HepG2 (cell line): Measurements from ENCODE around the gene CRYZ. TPM values are rescaled to one million over a fixed set of nuclear protein-coding genes. Genes with fewer than 3 reads are reported as not detected.

Experiments
- ATF1 ChIP-seq: IDR thresholded peaks from 2 replicates; pipeline ENCODE4 v1.6.1; 2016; ENCODE audit warnings: mild to moderate bottlenecking, control low read depth
- ATF7-NPFF ChIP-seq: sonication (generic); formaldehyde crosslinking; IDR thresholded peaks from 2 replicates; pipeline ENCODE4 v1.8.1; 2023; ENCODE audit warnings: mild to moderate bottlenecking, low read depth, missing genetic modification reagents, moderate library complexity
- DNMT3B ChIP-seq: conservative IDR thresholded peaks from 2 replicates; pipeline ENCODE4 v1.6.1; 2016; ENCODE audit warnings: missing biosample characterization, control low read depth
- FOXP1 ChIP-seq, 2 experiments: fragments of 450-650 bp in 1 of 2; IDR thresholded peaks; 2 replicates each; pipeline ENCODE4 v1.6.1; 2017 to 2018; ENCODE audit warnings: antibody characterized with exemption in 1 of 2
- HINFP ChIP-seq: sonication (generic); formaldehyde crosslinking; IDR thresholded peaks from 2 replicates; pipeline ENCODE4 v1.4.0; 2020; ENCODE audit warnings: low read depth, mild to moderate bottlenecking, missing genetic modification reagents
- MED13 ChIP-seq: sonication (generic); formaldehyde crosslinking; IDR thresholded peaks from 2 replicates; pipeline ENCODE4 v1.5.0; 2020; ENCODE audit warnings: missing genetic modification reagents
- MXD4 ChIP-seq: IDR thresholded peaks from 2 replicates; pipeline ENCODE4 v1.6.1; 2016; ENCODE audit warnings: mild to moderate bottlenecking, missing biosample characterization, missing genetic modification reagents
- NFKBIZ ChIP-seq: IDR thresholded peaks from 2 replicates; pipeline ENCODE4 v1.6.1; 2018; ENCODE audit warnings: missing genetic modification reagents, missing compliant biosample characterization
- NR1H2 ChIP-seq: sonication (generic); formaldehyde crosslinking; IDR thresholded peaks from 2 replicates; pipeline ENCODE4 v1.8.1; 2022; ENCODE audit warnings: low read depth, missing genetic modification reagents, borderline replicate concordance
- PCBP1 ChIP-seq: fragments of 200-400 bp; formaldehyde crosslinking; IDR thresholded peaks from 2 replicates; pipeline ENCODE4 v1.6.1; 2017; ENCODE audit warnings: mild to moderate bottlenecking, low read depth, low read length, borderline replicate concordance
- POGZ ChIP-seq: sonication (generic); formaldehyde crosslinking; IDR thresholded peaks from 2 replicates; pipeline ENCODE4 v1.4.0; 2020; ENCODE audit warnings: mild to moderate bottlenecking, missing genetic modification reagents
- SOX6 ChIP-seq, 2 experiments: fragments of 450-650 bp in 1 of 2; sonication (generic) in 1 of 2; formaldehyde crosslinking in 1 of 2; IDR thresholded peaks; 2 replicates each; pipeline versions ENCODE4 v1.4.0 to v1.6.1; 2017 to 2020; ENCODE audit warnings: antibody characterized with exemption in 1 of 2, mild to moderate bottlenecking in 1 of 2, missing genetic modification reagents in 1 of 2
- U2AF2 ChIP-seq: fragments of 200-400 bp; formaldehyde crosslinking; IDR thresholded peaks from 2 replicates; pipeline ENCODE4 v1.6.1; 2017; ENCODE audit warnings: low read depth, mild to moderate bottlenecking, low read length
- ZC3H13 ChIP-seq: sonication (generic); formaldehyde crosslinking; IDR thresholded peaks from 2 replicates; pipeline ENCODE4 v1.8.1; 2023; ENCODE audit warnings: mild to moderate bottlenecking, missing genetic modification reagents, moderate library complexity
- ZMYM2 ChIP-seq: sonication (generic); formaldehyde crosslinking; IDR thresholded peaks from 2 replicates; pipeline ENCODE4 v1.8.0; 2022; ENCODE audit warnings: mild to moderate bottlenecking, missing genetic modification reagents
- ZNF124 ChIP-seq: sonication (generic); formaldehyde crosslinking; IDR thresholded peaks from 2 replicates; pipeline ENCODE4 v1.4.0; 2020; ENCODE audit warnings: missing genetic modification reagents
- ZNF20 ChIP-seq: sonication (generic); formaldehyde crosslinking; IDR thresholded peaks from 2 replicates; pipeline ENCODE4 v1.4.0; 2020; ENCODE audit warnings: mild to moderate bottlenecking, moderate library complexity, missing genetic modification reagents
- ZNF331 ChIP-seq: sonication (generic); formaldehyde crosslinking; IDR thresholded peaks from 2 replicates; pipeline ENCODE4 v1.4.0; 2020; ENCODE audit warnings: missing genetic modification reagents
- ZNF383 ChIP-seq: sonication (generic); formaldehyde crosslinking; IDR thresholded peaks from 2 replicates; pipeline ENCODE4 v1.4.0; 2020; ENCODE audit warnings: missing genetic modification reagents, mild to moderate bottlenecking, borderline replicate concordance
- ZNF431 ChIP-seq: sonication (generic); formaldehyde crosslinking; IDR thresholded peaks from 2 replicates; pipeline ENCODE4 v1.9.0; 2022; ENCODE audit warnings: missing genetic modification reagents, low read depth, mild to moderate bottlenecking, borderline replicate concordance
- ZNF543 ChIP-seq: sonication (generic); formaldehyde crosslinking; IDR thresholded peaks from 2 replicates; pipeline ENCODE4 v1.4.0; 2020; ENCODE audit warnings: mild to moderate bottlenecking, missing genetic modification reagents
- ZNF839 ChIP-seq: sonication (generic); formaldehyde crosslinking; IDR thresholded peaks from 2 replicates; pipeline ENCODE4 v1.4.0; 2020; ENCODE audit warnings: missing genetic modification reagents, mild to moderate bottlenecking, borderline replicate concordance
- polyA plus RNA-seq, 8 experiments: library from polyadenylated mRNA; depleted of rRNA in 3 of 8; stranded (reverse) in 7 of 8; unstranded in 1 of 8; fragments of >200 nt; fragmentation: Illumina TruSeq in 4 of 8; extraction: Trizol in 4 of 8; gene quantifications; 2 replicates each; pipeline versions ENCODE4 v1.2.1 to v1.2.3, GENCODE V29; 2011 to 2016; ENCODE audit warnings: low read depth in 4 of 8, missing spikeins in 1 of 8, mixed read lengths in 1 of 8; ENCODE audit not compliant: insufficient read depth in 1 of 8
- total RNA-seq, 5 experiments: library from RNA; depleted of rRNA; stranded (reverse); fragments of >200 nt; fragmentation: Illumina TruSeq; extraction: Trizol; gene quantifications; 2 replicates each; pipeline ENCODE4 v1.2.3, GENCODE V29; 2016; ENCODE audit warnings: low read depth in 1 of 5
- TF ChIP-seq, protein P1 (sequence below): sonication (generic); formaldehyde crosslinking; IDR thresholded peaks from 2 replicates; pipeline ENCODE4 v1.8.1; 2022; ENCODE audit warnings: low read depth, mild to moderate bottlenecking, missing genetic modification reagents
- TF ChIP-seq, protein P2 (sequence below), 2 experiments: sonication (generic) in 1 of 2; formaldehyde crosslinking in 1 of 2; IDR thresholded peaks; 2 replicates each; pipeline versions ENCODE4 v1.5.1 to v1.6.1; 2011 to 2020; ENCODE audit warnings: borderline replicate concordance in 1 of 2, low read depth in 1 of 2, low read length in 1 of 2, mild to moderate bottlenecking in 1 of 2, missing genetic modification reagents in 1 of 2, moderate library complexity in 1 of 2

Gene CRYZ
- total and polyA plus RNA-seq, 2 of the 13 experiments (the other 11 are each of a cell fraction or from before 2014, with no cell fraction given) = 115 to 211 TPM

DNA sequence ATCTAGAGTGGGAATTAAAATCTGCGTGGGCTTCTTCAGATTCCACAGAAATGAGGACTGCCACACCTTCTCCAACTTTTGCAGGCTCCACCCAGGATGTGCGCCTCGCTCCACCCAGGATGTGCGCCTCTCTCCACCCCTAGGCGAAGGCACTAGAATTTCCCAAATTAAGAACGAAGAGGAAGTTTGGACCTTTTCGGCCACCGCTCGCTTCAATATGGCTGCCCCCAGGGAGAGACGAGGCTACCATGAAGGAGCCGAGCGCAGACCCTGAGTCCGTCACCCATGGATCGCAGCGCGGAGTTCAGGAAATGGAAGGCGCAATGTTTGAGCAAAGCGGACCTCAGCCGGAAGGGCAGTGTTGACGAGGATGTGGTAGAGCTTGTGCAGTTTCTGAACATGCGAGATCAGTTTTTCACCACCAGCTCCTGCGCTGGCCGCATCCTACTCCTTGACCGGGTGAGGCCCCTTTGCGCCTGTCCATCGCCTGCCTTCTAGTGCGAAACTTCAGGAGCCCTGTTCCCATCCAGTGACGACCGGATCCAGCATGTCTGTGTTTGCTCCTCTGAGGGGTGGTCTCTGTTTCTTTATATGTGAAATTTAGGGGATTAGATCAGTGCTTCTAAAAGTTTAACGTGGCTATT is at the start of gene CRYZ, which contains the start of gene TYW3 (continued):
- TF ChIP-seq ZNF431 (CRISPR knock-in tag) (no peak), ZMYM2 (CRISPR knock-in tag) (no peak), U2AF2 (no peak), PCBP1 (no peak), ZNF20 (CRISPR knock-in tag) (0 out of 2 replicates have a peak, but pooled peaks have one; percentile 51), MED13 (CRISPR knock-in tag) (0 out of 2 replicates have a peak, but pooled peaks have one; percentile 24), ZNF331 (peak; percentile 82), NFKBIZ (no peak), ATF7-NPFF (CRISPR knock-in tag) (no peak), ZNF839 (CRISPR knock-in tag) (0 out of 2 replicates have a peak, but pooled peaks have one; percentile 44), ZC3H13 (CRISPR knock-in tag) (0 out of 2 replicates have a peak, but pooled peaks have one; percentile 23), HINFP (peak; percentile 37; the same call in 1 of the 2 replicates), DNMT3B (CRISPR knock-in tag) (no peak), ZNF124 (CRISPR knock-in tag) (no peak), ATF1 (CRISPR knock-in tag) (no peak), ZNF383 (no peak), MXD4 (CRISPR knock-in tag) (peak; percentile 71), SOX6 (IDR thresholded peaks at IDR 0.05) (no peak), SOX6 (CRISPR knock-in tag; IDR thresholded peaks at IDR 0.05) (peak; percentile 82), NR1H2 (no peak), ZNF543 (CRISPR knock-in tag) (no peak), FOXP1 (IDR thresholded peaks at IDR 0.05) (no peak), FOXP1 (CRISPR knock-in tag; IDR thresholded peaks at IDR 0.05) (no peak), POGZ (CRISPR knock-in tag) (peak; percentile 95)
- TF ChIP-seq, protein P1, sequence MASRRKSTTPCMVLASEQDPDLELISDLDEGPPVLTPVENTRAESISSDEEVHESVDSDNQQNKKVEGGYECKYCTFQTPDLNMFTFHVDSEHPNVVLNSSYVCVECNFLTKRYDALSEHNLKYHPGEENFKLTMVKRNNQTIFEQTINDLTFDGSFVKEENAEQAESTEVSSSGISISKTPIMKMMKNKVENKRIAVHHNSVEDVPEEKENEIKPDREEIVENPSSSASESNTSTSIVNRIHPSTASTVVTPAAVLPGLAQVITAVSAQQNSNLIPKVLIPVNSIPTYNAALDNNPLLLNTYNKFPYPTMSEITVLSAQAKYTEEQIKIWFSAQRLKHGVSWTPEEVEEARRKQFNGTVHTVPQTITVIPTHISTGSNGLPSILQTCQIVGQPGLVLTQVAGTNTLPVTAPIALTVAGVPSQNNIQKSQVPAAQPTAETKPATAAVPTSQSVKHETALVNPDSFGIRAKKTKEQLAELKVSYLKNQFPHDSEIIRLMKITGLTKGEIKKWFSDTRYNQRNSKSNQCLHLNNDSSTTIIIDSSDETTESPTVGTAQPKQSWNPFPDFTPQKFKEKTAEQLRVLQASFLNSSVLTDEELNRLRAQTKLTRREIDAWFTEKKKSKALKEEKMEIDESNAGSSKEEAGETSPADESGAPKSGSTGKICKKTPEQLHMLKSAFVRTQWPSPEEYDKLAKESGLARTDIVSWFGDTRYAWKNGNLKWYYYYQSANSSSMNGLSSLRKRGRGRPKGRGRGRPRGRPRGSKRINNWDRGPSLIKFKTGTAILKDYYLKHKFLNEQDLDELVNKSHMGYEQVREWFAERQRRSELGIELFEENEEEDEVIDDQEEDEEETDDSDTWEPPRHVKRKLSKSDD (CRISPR knock-in tag) = peak; percentile 56; the same call in 1 of the 2 replicates
- TF ChIP-seq, protein P2, sequence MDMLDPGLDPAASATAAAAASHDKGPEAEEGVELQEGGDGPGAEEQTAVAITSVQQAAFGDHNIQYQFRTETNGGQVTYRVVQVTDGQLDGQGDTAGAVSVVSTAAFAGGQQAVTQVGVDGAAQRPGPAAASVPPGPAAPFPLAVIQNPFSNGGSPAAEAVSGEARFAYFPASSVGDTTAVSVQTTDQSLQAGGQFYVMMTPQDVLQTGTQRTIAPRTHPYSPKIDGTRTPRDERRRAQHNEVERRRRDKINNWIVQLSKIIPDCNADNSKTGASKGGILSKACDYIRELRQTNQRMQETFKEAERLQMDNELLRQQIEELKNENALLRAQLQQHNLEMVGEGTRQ (IDR thresholded peaks at IDR 0.05; ENCODE audit: low read depth, low read length) = no peak
- TF ChIP-seq, protein P2 (CRISPR knock-in tag; IDR thresholded peaks at IDR 0.05; ENCODE audit: borderline replicate concordance) = no peak
